Kidney (tissue), 14 donors: ENCODE data around the gene KRTAP16-1. TPM values are rescaled to one million over a fixed set of nuclear protein-coding genes. Genes with fewer than 3 reads are reported as not detected.
A peak's percentile ranks its signal among the peaks of the same experiment; 100 is the strongest.

Experiments
- DNase-seq, 5 donors: peaks; one replicate each; pipeline ENCODE4 v3.0.0-alpha.2; 2013 to 2020
- FAIRE-seq: peaks from 2 replicates; lab custom pipeline; 2012; peaks lifted over from hg19 to GRCh38; lab: Jason Lieb, UNC
- H3K27ac ChIP-seq, 2 donors: one replicate each; pipeline ENCODE4 v1.7.0; 2013; ENCODE audit warnings: low read depth in 2 of 2, low read length in 2 of 2, inconsistent platforms in 1 of 2
- H3K27me3 ChIP-seq: one replicate; pipeline ENCODE4 v1.7.1; 2013; ENCODE audit warnings: low read length, inconsistent platforms; ENCODE audit not compliant: control insufficient read depth, insufficient read depth
- H3K36me3 ChIP-seq, 3 donors: one replicate each; pipeline versions ENCODE4 v1.7.0 to v1.7.1; 2013; ENCODE audit warnings: low read length in 3 of 3, control low read depth in 1 of 3, inconsistent platforms in 1 of 3; ENCODE audit not compliant: insufficient read depth in 3 of 3, control insufficient read depth in 2 of 3
- H3K4me1 ChIP-seq, 3 donors: one replicate each; pipeline versions ENCODE4 v1.7.0 to v1.7.1; 2013; ENCODE audit warnings: low read length in 3 of 3, inconsistent platforms in 1 of 3, low read depth in 1 of 3; ENCODE audit not compliant: control insufficient read depth in 2 of 3, insufficient read depth in 2 of 3
- H3K4me3 ChIP-seq, 3 donors: one replicate each; pipeline versions ENCODE4 v1.7.0 to v1.8.1; 2013; ENCODE audit warnings: low read length in 3 of 3, control low read depth in 1 of 3, inconsistent platforms in 1 of 3
- H3K9ac ChIP-seq, 3 donors: one replicate each; pipeline versions ENCODE4 v1.7.0 to v1.7.1; 2013; ENCODE audit warnings: low read length in 3 of 3, control low read depth in 1 of 3, inconsistent platforms in 1 of 3
- H3K9me3 ChIP-seq, 3 donors: one replicate each; pipeline versions ENCODE4 v1.7.0 to v1.7.1; 2013; ENCODE audit warnings: low read length in 3 of 3, control low read depth in 1 of 3, inconsistent platforms in 1 of 3; ENCODE audit not compliant: control insufficient read depth in 2 of 3, insufficient read depth in 1 of 3
- intact Hi-C: fragments of 100-400 bp; cut with DNase I; formaldehyde crosslinking; loops from one replicate; pipeline ENCODE4 v1.11.1; 2022
- polyA plus RNA-seq: library from polyadenylated mRNA; stranded (reverse); fragments of 350-450 nt; fragmentation: Illumina TruSeq; extraction: RNeasy Lipid Tissue Mini Kit (QIAGEN cat#74804); gene quantifications from one replicate; pipeline ENCODE4 v1.2.3, GENCODE V29; 2014; ENCODE audit warnings: low read depth, low replicate concordance; ENCODE audit not compliant: insufficient read depth
- total RNA-seq: library from RNA; stranded (reverse); fragmentation: NEBNext Ultra II Directional; extraction: Animal tissue kit (Norgen Biotek cat#: 25700); gene quantifications from one replicate; pipeline ENCODE4 v1.2.1, GENCODE V29; 2021
- TF ChIP-seq, protein P1 (sequence below): IDR thresholded peaks from 3 replicates; pipeline ENCODE4 v1.5.1; 2012; ENCODE audit warnings: mild to moderate bottlenecking, moderate library complexity, borderline replicate concordance; ENCODE audit not compliant: insufficient read depth; ENCODE audit errors: extremely low read depth
- donor health status: control.
- donor health status: control.
- donor health status: control.
- donor health status: control.
- donor health status: control.
- donor health status: DM: yes; HTN: yes; CAD: no.
- donor health status: Normal renal cell carcinoma (clear cell type).

Gene KRTAP16-1
- total and polyA plus RNA-seq, 2 donors from 2014 or later, result not detected

DNA sequence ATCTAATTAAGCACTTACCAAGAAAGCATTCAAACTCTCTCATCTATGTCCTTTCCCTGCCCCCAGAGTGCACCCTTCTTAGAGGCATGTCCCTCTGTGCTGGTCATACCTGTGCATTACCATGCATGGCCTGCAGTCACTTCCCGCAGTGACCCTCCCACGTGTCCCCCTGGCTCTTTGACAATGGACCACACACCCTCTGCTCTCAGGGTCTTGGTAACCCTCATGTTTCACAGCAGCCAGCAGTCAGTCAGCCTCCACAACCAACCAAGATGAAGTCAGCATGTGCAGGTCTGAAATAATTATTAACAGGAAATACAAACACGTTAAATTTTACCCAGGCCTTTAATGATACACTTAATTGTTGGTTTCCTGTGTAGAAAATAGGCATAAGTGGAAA lies 31.4 kb upstream of the KRTAP16-1 start:
- peaks cover 0 to 2% (median 2%) of the 10 kb centered on the region in 3 donors for H3K4me1 ChIP-seq
- peak overlapping the region in 1 of 2 donors; percentile 7 for H3K27ac ChIP-seq
- H3K9ac ChIP-seq, result no peak overlapping the region
- FAIRE-seq, result no peak
- H3K4me3 ChIP-seq, result no peak overlapping the region
- H3K27me3 ChIP-seq, result no peaks in the 10 kb centered on the region
- TF ChIP-seq, protein P1, sequence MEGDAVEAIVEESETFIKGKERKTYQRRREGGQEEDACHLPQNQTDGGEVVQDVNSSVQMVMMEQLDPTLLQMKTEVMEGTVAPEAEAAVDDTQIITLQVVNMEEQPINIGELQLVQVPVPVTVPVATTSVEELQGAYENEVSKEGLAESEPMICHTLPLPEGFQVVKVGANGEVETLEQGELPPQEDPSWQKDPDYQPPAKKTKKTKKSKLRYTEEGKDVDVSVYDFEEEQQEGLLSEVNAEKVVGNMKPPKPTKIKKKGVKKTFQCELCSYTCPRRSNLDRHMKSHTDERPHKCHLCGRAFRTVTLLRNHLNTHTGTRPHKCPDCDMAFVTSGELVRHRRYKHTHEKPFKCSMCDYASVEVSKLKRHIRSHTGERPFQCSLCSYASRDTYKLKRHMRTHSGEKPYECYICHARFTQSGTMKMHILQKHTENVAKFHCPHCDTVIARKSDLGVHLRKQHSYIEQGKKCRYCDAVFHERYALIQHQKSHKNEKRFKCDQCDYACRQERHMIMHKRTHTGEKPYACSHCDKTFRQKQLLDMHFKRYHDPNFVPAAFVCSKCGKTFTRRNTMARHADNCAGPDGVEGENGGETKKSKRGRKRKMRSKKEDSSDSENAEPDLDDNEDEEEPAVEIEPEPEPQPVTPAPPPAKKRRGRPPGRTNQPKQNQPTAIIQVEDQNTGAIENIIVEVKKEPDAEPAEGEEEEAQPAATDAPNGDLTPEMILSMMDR, result no peak
- no peaks in the 10 kb centered on the region for H3K9me3 ChIP-seq
- intact Hi-C loops, result no loop called here
- peak in 4 of 5 donors; percentile 76 to 87 (median 81) for DNase-seq
- H3K36me3 ChIP-seq, result no peaks in the 10 kb centered on the region

- no peaks in the 10 kb centered on the region for H3K9me3 ChIP-seq
- no peaks in the 10 kb centered on the region for H3K27me3 ChIP-seq
- H3K9ac ChIP-seq, result no peak overlapping the region
- intact Hi-C loops, result no loop called here
- no peak overlapping the region for H3K27ac ChIP-seq
- DNase-seq, result peak in 1 of 5 donors; percentile 51
- H3K4me1 ChIP-seq, result peaks cover 0 to 2% (median 2%) of the 10 kb centered on the region in 3 donors
- FAIRE-seq, result no peak
- no peak overlapping the region for H3K4me3 ChIP-seq
- TF ChIP-seq, protein P1, result no peak
- H3K36me3 ChIP-seq, result no peaks in the 10 kb centered on the region
Observed at GRCh38 chr17:41339571-41340172, 30.6 kb upstream of the KRTAP16-1 start.

DNA sequence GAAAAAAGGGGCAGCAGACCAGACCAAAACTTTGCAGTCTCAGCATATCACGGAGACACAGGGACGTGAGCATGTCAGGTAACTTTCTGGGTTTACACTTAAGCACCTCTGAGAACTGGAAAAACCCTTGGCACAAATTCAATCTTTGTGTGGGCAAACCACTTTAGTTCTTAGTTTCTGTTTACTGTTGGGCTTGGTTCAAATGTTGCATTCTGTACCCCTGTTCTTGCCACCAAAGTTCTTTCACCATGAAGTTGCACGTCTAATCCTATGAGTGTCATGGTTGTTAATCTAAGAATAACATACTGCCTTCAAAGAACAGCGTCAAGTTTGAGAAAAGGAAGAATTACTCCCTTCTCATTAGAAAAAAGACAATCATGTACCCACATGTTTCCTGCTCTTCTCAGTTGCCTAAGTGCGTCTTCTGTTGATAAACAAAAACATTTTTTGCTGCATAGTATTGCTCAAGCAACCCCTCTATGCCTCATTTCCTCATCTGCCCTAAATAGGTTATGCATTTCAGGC lies 29.9 kb upstream of the KRTAP16-1 start:
- FAIRE-seq (no peak), DNase-seq (peak in 1 of 5 donors; percentile 37)
- TF ChIP-seq, protein P1, result no peak
- intact Hi-C loops, result no loop called here
- Histone ChIP-seq H3K9ac (no peak overlapping the region), H3K4me3 (no peak overlapping the region), H3K9me3 (no peaks in the 10 kb centered on the region), H3K27ac (no peak overlapping the region), H3K36me3 (no peaks in the 10 kb centered on the region), H3K27me3 (no peaks in the 10 kb centered on the region), H3K4me1 (peaks cover 0 to 2% (median 2%) of the 10 kb centered on the region in 3 donors)
